ENCODE data around the gene CCDC88C. TPM values are rescaled to one million over a fixed set of nuclear protein-coding genes. Genes with fewer than 3 reads are reported as not detected.

The CCDC88C gene
- total RNA-seq, 1 donor from 2014 or later, result 12.4 TPM

GRCh38 chr14:91252871-91253794, 164.5 kb downstream of the CCDC88C start:
- Mint-ChIP-seq H3K4me1 (ENCODE audit: low read depth, unreplicated experiment) (peaks cover 27% of the 10 kb centered on the region), H3K27ac (ENCODE audit: unreplicated experiment) (peak overlapping the region; percentile 34), H3K36me3 (ENCODE audit: low read depth, unreplicated experiment) (no peaks in the 10 kb centered on the region), H3K27me3 (ENCODE audit: low read depth, unreplicated experiment) (peaks cover 8% of the 10 kb centered on the region), H3K9me3 (ENCODE audit: unreplicated experiment) (no peaks in the 10 kb centered on the region), H3K4me3 (ENCODE audit: unreplicated experiment) (no peak overlapping the region)
- TF ChIP-seq CTCF (IDR thresholded peaks at IDR 0.05; ENCODE audit: insufficient read depth, low read depth, low read length) (no peak), EZH2 (IDR thresholded peaks at IDR 0.05; ENCODE audit: insufficient read depth, low read length) (no peak)
- no peaks in the 10 kb centered on the region for H3K9me3 ChIP-seq (ENCODE audit: insufficient read depth, low read depth, low read length)
- DNase-seq (ENCODE audit: low read depth) (no peak), FAIRE-seq (no peak)
- peaks cover 15% of the 10 kb centered on the region for H3K27me3 ChIP-seq (ENCODE audit: insufficient read depth, low read length)
- peak overlapping the region; percentile 57 for H3K4me3 ChIP-seq (ENCODE audit: insufficient read depth, low read depth, low read length)
- no peaks in the 10 kb centered on the region for H3K36me3 ChIP-seq (ENCODE audit: insufficient read depth, low read length)
- H2AFZ ChIP-seq (ENCODE audit: low read depth, low read length), result peak overlapping the region; percentile 69
- H3K9ac ChIP-seq (ENCODE audit: low read length), result peak overlapping the region; percentile 55
- H3K79me2 ChIP-seq (ENCODE audit: insufficient read depth, low read length), result no peaks in the 10 kb centered on the region
- H3K4me1 ChIP-seq (ENCODE audit: insufficient read depth, low read length), result peaks cover 10% of the 10 kb centered on the region
- peak overlapping the region; percentile 87 for H3K4me2 ChIP-seq (ENCODE audit: low read length)
- no peak overlapping the region for H3K27ac ChIP-seq (ENCODE audit: low read depth, low read length)
- H4K20me1 ChIP-seq (ENCODE audit: insufficient read depth, low read length), result no peaks in the 10 kb centered on the region

GRCh38 chr14:91250912-91251311, 166.7 kb downstream of the CCDC88C start:
- H3K4me2 ChIP-seq (ENCODE audit: low read length), result no peak overlapping the region
- H3K9me3 ChIP-seq (ENCODE audit: insufficient read depth, low read depth, low read length), result no peaks in the 10 kb centered on the region
- Mint-ChIP-seq H3K36me3 (ENCODE audit: low read depth, unreplicated experiment) (no peaks in the 10 kb centered on the region), H3K27ac (ENCODE audit: unreplicated experiment) (no peak overlapping the region), H3K9me3 (ENCODE audit: unreplicated experiment) (peaks cover 5% of the 10 kb centered on the region), H3K4me3 (ENCODE audit: unreplicated experiment) (no peak overlapping the region), H3K4me1 (ENCODE audit: low read depth, unreplicated experiment) (peaks cover 13% of the 10 kb centered on the region), H3K27me3 (ENCODE audit: low read depth, unreplicated experiment) (peaks cover 7% of the 10 kb centered on the region)
- no peak overlapping the region for H3K9ac ChIP-seq (ENCODE audit: low read length)
- no peaks in the 10 kb centered on the region for H3K79me2 ChIP-seq (ENCODE audit: insufficient read depth, low read length)
- H3K4me3 ChIP-seq (ENCODE audit: insufficient read depth, low read depth, low read length), result no peak overlapping the region
- H3K27ac ChIP-seq (ENCODE audit: low read depth, low read length), result no peak overlapping the region
- H3K4me1 ChIP-seq (ENCODE audit: insufficient read depth, low read length), result peaks cover 10% of the 10 kb centered on the region
- H2AFZ ChIP-seq (ENCODE audit: low read depth, low read length), result no peak overlapping the region
- no peak for FAIRE-seq
- no peaks in the 10 kb centered on the region for H4K20me1 ChIP-seq (ENCODE audit: insufficient read depth, low read length)
- no peak for DNase-seq (ENCODE audit: low read depth)
- peaks cover 6% of the 10 kb centered on the region for H3K27me3 ChIP-seq (ENCODE audit: insufficient read depth, low read length)
- H3K36me3 ChIP-seq (ENCODE audit: insufficient read depth, low read length), result no peaks in the 10 kb centered on the region
- TF ChIP-seq EZH2 (IDR thresholded peaks at IDR 0.05; ENCODE audit: insufficient read depth, low read length) (no peak), CTCF (IDR thresholded peaks at IDR 0.05; ENCODE audit: insufficient read depth, low read depth, low read length) (no peak)
